Epithelial cell of esophagus (primary cell): Measurements from ENCODE around the gene LRRC42.

Source experiments
- DNase-seq: peaks from one replicate; pipeline ENCODE4 v3.0.0; 2010; ENCODE audit warnings: low read depth
- H3K4me3 ChIP-seq: 2 replicates; pipeline ENCODE4 v1.5.1; 2011; ENCODE audit warnings: mild to moderate bottlenecking, low read length, control low read depth
- TF ChIP-seq, protein P1 (sequence below): IDR thresholded peaks from 2 replicates; pipeline ENCODE4 v1.5.1; 2011; ENCODE audit warnings: low read depth, mild to moderate bottlenecking, low read length, control low read depth, inconsistent platforms; ENCODE audit not compliant: insufficient read depth; ENCODE audit errors: missing control alignments

The LRRC42 gene

GRCh38 chr1:53947172-53947907 lies 1.2 kb downstream of the LRRC42 start:
- H3K4me3 ChIP-seq, result peak overlapping the region; percentile 59
- TF ChIP-seq, protein P1, sequence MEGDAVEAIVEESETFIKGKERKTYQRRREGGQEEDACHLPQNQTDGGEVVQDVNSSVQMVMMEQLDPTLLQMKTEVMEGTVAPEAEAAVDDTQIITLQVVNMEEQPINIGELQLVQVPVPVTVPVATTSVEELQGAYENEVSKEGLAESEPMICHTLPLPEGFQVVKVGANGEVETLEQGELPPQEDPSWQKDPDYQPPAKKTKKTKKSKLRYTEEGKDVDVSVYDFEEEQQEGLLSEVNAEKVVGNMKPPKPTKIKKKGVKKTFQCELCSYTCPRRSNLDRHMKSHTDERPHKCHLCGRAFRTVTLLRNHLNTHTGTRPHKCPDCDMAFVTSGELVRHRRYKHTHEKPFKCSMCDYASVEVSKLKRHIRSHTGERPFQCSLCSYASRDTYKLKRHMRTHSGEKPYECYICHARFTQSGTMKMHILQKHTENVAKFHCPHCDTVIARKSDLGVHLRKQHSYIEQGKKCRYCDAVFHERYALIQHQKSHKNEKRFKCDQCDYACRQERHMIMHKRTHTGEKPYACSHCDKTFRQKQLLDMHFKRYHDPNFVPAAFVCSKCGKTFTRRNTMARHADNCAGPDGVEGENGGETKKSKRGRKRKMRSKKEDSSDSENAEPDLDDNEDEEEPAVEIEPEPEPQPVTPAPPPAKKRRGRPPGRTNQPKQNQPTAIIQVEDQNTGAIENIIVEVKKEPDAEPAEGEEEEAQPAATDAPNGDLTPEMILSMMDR, result no peak
- no peak for DNase-seq

DNA sequence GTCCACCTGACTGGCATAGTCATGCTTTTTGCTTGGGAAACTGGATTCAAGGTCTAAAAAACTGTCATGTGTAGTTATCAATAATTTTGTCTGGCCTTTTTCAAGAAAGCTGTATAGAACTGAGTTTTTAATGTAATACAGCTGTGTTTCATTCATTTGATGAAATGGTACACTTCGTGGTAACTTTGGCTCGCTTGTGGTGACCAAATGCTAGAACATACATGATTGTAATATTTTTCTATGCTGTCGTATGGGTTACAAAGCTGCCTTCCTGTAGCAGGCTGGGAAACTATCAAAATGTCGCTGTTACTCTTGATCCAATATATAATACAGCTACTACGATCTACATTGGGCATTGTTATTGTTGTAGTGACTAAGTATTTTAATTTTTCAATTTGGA lies 2.1 kb downstream of the LRRC42 start:
- TF ChIP-seq, protein P1, result no peak
- H3K4me3 ChIP-seq, result no peak overlapping the region
- DNase-seq, result no peak

- peak; percentile 50 for DNase-seq
- H3K4me3 ChIP-seq, result no peak overlapping the region
- TF ChIP-seq, protein P1, result peak; percentile 48
Measured at GRCh38 chr1:53949023-53949990, 3.2 kb downstream of the LRRC42 start.

- TF ChIP-seq, protein P1, result no peak
- no peak for DNase-seq
- no peak overlapping the region for H3K4me3 ChIP-seq
Measured at GRCh38 chr1:53951697-53952096, 5.5 kb downstream of the LRRC42 start.

DNA sequence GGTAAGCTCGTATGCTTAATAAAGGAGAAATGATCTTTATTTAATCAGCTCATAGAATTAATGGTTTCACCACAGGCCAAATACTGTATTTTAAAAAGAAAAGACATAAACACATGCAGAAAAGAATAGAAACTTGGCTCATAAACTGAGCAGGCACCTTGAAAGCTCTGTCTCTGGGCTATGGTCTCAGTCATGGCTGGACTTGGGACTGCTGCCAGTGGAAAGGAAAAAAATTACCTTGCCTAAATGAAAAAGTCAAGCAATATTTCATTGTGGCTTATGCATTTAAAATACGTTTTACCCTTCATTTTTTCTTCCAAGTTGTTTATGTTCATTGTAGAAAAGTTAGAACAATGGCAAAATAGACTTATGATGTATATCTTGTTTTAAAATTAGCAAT lies 8.0 kb downstream of the LRRC42 start:
- TF ChIP-seq, protein P1, result no peak
- no peak for DNase-seq
- H3K4me3 ChIP-seq, result no peak overlapping the region

GRCh38 chr1:53956308-53957168 lies 10.4 kb downstream of the LRRC42 start:
- TF ChIP-seq, protein P1, result no peak
- no peak overlapping the region for H3K4me3 ChIP-seq
- DNase-seq, result peak; percentile 66
